HG02870 (cell line): ENCODE data around the gene FGF18.
"Not testable (repeated sequence)": the region's sequence is repeated elsewhere in the genome, so short reads cannot be mapped to it uniquely, and the experiment has no call there.

ENCODE experiments used
- ATAC-seq: cut with Tn5 transposase; IDR thresholded peaks from one replicate; pipeline ENCODE4 v1.9.1; 2021; ENCODE audit warnings: mild to moderate bottlenecking, moderate library complexity; ENCODE audit not compliant: unreplicated experiment

The FGF18 gene

GRCh38 chr5:171492781-171493180 lies 73.3 kb downstream of the FGF18 start:
- no peak for ATAC-seq

GRCh38 chr5:171493646-171494393 lies 74.4 kb downstream of the FGF18 start:
- no peak for ATAC-seq

- ATAC-seq, result no peak
These were observed 75.1 kb downstream of the FGF18 start for GRCh38 chr5:171494452-171495121.

- no peak for ATAC-seq
These were observed 75.8 kb downstream of the FGF18 start for GRCh38 chr5:171495122-171495700.

GRCh38 chr5:171496456-171496855 lies 77.0 kb downstream of the FGF18 start:
- no peak for ATAC-seq

GRCh38 chr5:171497494-171497893 lies 78.0 kb downstream of the FGF18 start:
- not testable (repeated sequence) for ATAC-seq

GRCh38 chr5:171498166-171498565 lies 78.7 kb downstream of the FGF18 start:
- ATAC-seq, result no peak

GRCh38 chr5:171499611-171500010 lies 80.2 kb downstream of the FGF18 start:
- ATAC-seq, result no peak

- no peak for ATAC-seq
These were observed 86.1 kb downstream of the FGF18 start for GRCh38 chr5:171505473-171506043.

- ATAC-seq, result no peak
These were observed 87.5 kb downstream of the FGF18 start for GRCh38 chr5:171506951-171507350.
